HG02970 (cell line): ENCODE data around the gene MYO3B.
"Not testable (repeated sequence)": the region's sequence is repeated elsewhere in the genome, so short reads cannot be mapped to it uniquely, and the experiment has no call there.

Experiments
- ATAC-seq: cut with Tn5 transposase; IDR thresholded peaks from one replicate; pipeline ENCODE4 v1.9.1; 2021; ENCODE audit warnings: mild to moderate bottlenecking, moderate library complexity, moderate number of reproducible peaks; ENCODE audit not compliant: unreplicated experiment, low FRiP score

MYO3B gene

DNA sequence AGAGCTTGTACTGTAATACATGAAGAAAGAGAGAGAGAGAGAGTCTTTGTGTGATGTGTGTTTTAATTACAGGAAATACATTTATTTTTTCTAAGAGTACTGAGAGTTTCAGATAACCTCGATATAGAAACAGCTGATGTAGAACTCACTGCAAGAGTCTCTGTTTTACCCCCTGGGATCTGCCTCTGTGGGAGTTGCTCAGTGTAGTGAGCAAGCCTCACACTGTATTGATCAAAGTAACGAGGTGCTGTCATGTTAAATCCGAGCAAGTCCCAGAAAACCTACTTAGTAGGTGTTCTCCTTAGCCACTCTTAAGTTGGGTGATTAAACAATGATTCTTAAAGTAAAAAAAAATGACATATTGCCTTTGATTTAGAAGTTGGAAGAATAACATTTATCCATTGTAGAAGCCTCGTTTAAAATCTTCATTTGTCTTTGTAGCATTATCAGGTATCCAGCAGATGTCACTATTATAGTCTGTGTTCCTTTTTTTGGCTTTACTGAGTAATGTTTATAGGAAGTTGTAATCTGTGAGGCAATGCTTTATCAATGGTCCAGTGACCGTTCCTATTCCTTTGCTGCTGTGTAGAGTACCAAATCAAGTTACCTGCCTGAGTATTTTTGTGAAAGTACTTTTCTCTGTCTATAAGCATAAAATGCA is 219.0 kb downstream of the MYO3B start:
- no peak for ATAC-seq

DNA sequence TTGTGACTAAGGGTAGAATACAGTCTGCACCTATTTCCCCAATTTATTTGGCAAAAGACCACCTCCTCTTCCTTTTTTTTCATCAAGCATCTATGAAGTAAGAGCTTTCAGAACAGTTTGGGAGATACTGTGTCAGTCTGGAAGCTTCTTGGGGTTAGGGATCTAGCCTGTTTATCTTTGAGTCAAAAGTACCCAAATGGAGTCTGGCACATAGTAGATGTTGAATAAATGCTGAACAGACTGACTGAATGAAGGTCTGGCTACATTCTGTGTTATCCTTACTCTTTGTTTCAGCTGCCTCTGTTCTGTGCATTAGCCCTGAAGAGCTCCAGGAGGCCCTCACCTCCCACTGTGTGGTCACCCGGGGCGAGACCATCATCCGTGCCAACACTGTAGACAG is 223.2 kb downstream of the MYO3B start:
- ATAC-seq, result no peak

DNA sequence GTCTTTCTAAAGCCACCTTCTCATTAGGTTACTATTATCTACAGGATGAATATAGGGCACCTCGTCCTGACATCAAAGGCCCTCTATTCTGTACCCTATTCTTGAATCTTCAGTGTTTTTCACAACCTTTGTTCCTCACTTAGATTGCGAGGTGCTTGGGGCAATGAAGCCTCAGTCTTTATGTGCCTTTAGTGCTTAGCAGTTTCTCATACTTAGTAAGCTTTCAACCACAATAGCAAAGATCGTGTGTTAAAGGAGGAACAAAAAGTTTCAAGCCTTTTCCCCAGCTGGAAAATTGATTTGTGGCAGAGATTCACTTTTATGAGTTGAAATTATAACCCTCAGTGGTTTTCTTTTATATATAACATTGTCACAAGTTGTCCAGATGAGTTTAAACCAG is 226.9 kb downstream of the MYO3B start:
- no peak for ATAC-seq

DNA sequence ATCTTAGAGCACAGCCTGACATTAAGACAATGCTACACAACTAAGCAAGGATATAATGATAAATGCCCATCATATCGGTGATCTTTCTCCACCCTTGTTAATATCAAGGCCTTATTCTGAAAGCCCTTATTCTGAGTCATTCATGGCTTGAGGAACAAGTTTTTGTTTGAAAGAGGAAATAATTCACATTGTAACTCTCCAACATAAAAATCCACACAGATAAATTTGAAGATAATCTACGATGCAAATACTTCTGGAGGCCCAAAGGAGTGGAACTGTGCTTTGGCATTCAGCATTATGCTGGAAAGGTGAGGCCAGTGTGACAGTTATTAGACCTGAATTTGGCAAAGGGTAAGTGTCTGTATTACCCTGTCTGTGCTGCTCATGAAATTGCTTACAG is 227.4 kb downstream of the MYO3B start:
- ATAC-seq, result no peak

DNA sequence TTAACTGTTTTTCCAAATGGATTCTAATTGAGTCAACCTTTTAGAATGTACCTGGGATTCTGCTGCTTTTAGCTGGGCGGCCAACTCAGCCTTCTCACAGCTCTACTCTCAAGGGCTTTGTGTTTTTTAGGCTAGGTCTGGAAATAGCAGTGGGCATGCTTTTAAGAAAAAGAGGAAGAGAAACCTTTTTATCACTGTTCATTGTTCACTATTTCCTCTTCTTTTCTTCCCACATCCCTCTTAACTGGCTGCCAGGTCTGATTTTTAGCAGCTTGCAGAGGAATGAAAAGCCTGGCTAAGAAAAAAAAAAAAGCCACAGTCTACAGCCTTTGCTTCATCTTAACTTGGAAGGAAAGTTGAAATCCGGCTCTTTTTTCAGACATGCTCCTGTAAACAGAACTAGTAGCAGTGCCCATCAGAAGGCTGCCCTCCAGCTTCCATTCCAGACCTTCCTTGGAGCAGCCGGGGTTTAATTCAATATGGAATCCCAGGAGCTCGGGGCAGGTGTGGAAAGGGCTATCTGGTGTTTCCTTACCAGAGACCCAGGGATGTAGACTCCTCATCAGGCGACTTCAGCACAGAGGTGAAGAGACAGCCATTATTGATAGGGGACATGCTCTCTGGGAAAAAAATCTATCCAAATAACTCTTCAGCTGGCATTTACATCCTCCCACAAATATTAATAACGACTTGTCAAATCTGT is 230.7 kb downstream of the MYO3B start:
- no peak for ATAC-seq

DNA sequence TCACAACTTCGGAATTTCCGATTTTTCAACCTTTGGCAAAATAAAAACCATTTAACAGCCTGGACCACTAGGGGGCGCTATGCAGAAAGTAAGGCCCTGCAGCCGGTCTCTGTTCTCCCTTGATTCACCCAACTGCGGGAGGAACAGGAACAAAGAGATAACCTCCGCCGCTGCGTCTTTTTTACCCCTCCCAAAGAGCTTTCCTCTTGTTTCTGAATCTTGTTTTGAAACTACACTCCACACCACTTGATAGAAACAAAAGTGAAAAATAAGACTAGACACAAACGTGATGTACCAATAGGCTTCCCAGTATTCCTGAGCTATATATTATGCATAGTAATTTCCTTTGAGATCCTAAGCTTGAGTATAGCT is 231.2 kb downstream of the MYO3B start:
- no peak for ATAC-seq

DNA sequence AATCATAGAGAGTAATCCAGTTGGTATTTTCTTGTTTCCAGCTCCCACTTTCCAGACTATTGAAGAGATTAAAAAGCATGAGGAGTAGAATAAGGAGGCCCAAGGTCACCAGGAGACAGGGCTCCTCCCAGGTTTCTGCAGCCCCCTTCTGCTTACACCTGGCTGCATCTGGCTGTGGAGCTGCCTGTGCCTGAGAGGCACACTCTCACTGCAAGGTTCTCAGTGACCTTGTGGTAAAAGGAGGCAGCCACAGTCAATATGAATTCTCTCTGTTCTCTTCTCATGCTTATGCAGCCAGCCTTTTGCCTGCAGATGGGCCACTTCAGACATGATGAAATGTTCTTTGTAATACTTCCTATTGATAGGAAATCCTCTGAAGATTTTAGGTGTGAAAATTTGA is 233.7 kb downstream of the MYO3B start:
- ATAC-seq, result no peak

DNA sequence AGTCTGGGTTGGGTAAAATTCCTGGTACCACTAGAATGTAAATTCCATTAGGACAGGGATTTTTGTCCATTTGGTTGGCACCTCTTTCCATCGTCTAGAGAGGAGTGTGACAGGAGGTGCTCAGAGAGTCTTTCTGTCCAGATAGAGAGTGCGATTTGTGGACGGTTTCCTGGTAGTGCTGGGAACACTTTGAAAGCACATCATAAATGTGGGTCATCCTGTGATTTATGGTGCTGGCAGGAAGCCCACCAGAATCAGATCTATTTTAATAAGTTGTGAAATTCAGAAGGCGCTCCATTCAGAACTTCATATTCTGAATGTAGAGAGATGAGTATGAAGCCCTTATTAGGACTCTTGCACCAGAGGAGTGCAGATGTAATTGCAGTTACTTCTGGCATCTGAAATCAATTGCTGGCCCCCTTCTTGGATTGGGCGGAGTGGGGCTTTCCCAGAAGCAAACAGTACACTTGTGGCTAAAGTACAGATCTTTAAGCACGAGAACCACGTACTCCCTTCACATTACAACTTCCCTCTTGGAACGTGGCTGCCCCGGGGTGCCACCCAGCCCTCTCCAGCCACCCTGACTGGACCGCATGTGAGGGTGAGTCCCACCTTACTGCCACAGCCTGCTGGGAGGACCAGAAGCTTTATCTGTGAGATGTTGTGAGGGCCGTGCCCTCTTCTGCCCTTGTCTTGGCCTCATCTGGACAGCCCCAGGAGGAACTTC is 243.2 kb downstream of the MYO3B start:
- no peak for ATAC-seq

DNA sequence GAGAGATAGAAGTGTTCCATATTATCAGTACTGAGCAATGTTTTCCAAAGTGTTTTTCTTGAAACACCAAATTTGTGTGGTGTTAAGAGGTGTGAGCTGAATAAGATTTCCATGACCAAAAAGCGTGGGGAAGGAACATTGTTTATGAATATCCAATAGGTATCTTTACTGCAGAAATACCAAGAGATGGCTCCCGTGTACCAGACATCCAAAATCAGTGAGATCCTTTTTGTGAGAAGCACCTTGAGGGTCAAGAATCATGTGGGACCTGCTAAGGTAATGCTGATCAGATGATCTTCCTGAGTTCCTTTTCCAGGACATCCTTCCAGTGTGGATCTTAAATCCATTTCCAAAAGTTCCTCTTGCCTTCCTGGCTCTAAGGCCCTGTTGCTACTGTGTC is 246.0 kb downstream of the MYO3B start:
- no peak for ATAC-seq

DNA sequence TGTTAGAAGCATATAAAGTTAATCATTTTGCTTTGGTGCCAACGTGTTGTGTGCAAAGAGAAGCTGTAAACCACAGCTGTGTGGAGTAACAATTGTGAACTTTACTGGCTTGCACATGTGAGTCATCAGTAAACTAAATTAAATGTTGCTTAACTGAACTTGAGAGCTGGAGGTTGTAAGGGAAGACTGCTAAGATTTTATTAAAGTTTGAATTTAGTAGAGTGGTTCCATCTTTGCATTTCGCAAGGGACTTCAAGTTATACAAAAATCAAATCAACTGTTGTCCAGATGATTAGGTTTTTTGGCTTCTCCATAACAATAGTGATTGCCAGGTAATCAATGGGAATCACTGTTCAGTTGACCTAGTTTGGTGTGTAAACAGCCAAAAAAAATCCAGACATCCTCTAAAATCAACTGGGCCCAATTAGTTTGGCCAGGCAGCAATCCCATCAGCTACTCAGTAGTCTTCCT is 247.4 kb downstream of the MYO3B start:
- ATAC-seq, result no peak

DNA sequence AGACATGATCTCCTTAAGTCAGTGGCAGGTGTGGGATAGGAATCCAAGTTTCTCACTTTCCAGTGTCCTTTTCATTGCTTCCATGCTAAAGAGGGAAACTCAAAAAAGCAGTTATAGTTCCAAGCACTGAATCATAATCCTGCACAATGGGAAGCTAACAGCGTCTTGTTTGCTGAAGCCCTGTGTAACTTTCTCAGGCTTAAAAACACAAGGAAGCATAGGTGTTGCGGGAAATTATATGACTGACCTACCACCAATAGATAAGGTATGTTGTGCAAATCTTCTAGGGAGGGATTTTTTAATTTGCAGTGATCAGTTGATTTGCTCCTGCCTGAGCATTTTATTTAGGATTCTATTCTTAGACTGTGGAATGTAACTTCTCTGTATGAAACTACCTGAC is 250.9 kb downstream of the MYO3B start:
- no peak for ATAC-seq

DNA sequence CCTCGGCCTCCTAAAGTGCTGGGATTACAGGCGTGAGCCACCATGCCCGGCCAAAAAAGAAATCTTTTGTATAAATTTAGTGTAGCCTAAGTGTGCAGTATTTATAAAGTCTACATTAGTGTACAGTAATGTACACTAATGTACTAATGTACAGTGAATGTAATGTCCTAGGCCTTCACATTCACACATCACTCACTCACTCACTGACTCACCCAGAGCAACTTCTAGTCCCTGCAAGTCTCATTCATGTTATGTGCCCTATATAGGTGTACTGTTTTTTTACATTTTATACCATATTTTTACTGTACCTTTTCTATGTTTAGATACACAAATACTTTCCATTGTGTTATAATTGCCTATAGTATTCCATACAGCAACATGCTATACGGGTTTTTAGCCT is 254.9 kb downstream of the MYO3B start:
- no peak for ATAC-seq

DNA sequence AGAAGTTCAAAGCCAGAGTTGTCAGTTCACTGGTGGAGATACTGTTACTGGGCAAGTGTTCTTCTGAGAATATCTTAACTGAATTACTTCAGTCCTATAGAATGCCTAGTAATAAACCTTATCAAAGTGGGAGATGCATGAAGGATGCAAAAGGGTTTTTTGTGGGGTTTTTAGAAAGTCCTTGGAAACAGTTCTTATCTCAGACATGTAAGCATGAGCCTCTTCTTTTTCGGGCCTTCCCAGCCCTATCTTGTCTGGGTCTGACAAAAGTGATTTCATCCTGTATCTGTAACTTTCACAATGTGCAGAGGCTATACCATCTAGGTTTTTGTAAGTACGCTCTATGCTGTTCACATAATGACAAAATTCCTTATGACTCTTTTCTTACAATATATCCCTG is 255.5 kb downstream of the MYO3B start:
- no peak for ATAC-seq

DNA sequence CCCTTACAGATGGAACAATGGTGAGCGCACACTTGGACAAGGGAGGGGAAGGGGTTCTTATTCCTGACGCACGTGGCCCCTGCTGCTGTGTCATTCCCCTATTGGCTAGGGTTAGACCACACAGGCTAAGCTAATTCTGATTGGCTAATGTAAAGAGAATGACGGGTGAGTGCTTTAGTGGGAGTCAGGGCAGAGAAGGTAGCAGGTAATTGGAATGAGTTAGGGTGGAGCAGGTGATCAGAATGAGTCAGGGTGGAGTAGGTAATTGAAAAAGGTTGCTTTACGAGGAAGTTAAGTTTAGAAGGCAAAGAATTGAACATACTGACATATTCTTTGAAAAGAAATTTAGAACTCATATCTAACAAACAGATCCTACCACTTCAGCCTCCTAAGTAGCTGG is 256.4 kb downstream of the MYO3B start:
- ATAC-seq, result not testable (repeated sequence)

DNA sequence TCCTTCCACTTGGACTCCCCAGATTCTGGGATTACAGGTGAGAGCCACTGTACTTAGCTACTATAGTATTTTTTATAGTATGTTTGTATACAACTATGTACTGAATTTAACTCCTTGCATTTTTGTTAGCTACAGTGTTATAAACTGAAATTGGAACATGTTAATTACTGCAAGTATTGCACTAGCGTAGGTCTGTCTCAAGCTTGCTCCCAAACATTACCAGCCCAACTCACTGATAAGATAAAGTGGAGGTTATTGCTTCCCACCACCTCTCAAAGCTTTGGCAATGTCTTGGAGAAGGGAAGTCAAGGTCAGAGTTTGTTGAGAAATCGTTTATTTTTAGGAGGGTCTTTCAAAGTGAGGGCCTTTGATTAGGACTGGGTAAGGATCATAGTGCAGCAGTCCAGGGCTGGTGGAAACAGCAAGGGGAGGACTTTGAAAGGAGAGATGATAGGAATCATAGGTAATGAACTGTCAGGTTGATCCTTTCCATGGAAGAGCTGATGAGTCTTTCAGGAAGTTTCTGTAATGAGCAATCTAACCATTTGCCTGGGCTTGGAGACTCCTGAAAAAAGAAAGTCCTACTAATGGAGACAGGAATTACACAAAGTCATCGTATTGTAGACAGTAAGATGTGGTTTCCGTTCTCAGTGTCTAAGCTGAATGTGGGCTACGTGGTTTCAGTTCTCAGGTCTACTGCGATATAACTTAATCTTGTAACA is 257.1 kb downstream of the MYO3B start:
- ATAC-seq, result no peak

DNA sequence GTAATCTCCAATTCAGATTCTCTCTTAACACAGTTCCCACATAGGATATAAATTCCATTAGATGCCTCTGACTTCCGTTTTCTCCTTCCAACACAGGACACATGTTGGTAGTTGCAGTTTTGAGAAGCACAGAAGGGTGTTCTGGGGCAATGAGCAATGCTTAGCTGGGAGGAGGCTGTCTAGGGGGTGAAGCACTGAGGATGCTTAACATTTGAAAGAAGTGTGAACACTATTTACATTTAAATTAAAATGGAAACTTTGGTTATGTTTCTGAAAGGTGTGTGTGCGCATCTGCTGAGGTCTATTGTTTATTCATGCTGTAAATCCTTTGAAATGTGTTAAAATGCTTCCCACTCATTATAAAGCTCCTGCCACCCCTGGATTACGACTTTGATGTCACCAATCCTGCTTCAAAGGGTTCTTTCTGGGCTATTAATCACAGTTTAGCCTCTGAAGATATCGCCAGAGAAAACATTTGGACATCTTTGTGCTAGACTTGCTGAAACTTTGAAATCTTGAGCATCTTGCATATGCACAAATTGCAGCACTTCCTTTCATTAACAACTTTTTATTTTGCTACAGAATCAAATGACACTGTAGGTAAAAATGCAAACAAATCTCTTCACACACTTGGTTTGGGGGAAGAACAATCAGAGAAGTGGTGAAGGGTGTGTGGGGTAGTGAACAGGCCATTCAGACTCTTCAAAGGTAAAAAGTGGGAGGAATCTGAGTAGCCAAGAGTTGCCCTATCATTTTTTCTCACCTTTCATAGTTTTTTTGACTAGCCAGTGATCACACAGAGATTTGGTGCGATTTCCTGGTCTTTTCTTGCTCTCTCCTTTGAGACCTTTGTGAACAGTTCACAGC is 258.4 kb downstream of the MYO3B start:
- ATAC-seq, result no peak

DNA sequence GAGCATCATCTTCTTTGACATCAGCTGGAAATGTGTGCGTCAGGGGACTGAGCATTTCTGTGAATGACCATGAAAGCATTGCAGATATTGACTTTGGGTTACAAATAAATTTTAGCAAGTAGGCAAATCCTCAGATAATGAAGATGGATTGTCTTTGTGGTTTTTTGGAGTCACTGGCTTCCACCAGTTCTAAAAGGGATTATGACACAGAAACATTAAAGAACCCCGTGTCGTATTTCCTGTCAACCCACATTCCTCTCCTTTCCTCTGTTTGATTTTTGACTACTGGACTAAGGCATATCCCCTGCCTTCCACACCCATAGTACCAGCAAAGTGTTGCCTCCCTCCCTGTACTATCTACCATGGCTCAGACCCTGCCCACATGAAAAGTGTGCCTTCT is 268.1 kb downstream of the MYO3B start:
- ATAC-seq, result no peak

DNA sequence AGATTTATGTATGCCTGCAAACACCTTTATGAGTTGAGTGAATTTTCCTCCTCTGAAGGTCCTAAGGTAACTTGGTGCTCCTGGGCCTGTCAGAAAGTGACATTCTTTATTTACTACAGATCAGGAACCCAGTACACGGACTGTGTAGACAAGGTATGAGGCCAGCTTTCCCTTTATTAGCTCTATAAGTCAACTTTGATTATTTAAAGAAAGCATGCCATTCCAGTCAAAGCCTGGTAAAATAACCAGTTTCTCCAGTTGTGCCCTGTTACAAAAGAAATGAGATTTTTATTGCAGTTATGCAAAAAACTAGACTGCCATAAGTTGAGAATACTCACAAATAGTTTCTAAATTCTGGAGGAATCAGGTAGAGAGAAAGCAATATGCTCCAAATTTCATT is 271.1 kb downstream of the MYO3B start:
- no peak for ATAC-seq

DNA sequence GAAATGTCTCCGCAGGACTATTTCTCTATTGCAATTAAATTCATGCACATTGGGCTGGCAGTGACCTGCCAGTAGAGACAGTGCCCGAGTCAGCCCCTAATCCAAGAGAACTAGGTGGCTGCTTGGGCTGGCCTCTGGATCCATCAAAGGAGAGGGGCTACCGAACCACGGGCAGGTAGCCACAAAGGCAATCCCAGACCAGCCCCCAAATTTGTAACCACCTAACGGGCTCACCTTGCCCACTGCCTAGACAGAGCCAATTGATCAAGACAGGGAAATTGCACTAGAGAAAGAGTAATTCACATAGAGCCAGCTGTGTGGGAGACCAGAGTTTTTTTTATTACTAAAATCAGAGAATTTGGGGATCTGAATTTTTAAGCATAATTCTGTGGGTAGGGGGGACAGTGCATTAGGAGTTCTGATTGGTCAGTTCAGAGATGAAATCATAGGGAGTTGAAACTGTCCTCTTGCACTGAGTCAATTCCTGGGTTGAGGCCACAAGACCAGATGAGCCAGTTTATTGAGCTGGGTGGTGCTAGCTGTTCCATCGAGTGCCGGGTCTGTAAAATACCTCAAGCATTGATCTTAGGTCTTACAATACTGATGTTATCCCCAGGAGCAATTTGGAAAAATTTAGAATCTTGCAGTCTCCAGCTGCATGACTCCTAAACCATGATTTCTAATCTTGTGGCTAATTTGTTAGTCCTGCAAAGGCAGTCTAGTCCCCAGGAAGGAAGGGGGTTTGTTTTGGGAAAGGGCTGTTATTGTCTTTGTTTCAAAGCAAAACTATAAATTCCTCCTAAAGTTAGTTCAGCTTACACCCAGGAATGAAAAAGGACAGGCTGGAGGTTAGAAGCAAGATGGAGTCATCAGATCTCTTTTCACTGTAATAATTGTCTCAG is 276.8 kb downstream of the MYO3B start:
- no peak for ATAC-seq
